ENCODE measurements around the gene GJC2. TPM values are rescaled to one million over a fixed set of nuclear protein-coding genes. Genes with fewer than 3 reads are reported as not detected.
A peak's percentile ranks its signal among the peaks of the same experiment; 100 is the strongest.

GJC2 gene
- total and polyA plus RNA-seq, 3 experiments from 2014 or later: 0.57 to 1.1 TPM; not detected in 1

DNA sequence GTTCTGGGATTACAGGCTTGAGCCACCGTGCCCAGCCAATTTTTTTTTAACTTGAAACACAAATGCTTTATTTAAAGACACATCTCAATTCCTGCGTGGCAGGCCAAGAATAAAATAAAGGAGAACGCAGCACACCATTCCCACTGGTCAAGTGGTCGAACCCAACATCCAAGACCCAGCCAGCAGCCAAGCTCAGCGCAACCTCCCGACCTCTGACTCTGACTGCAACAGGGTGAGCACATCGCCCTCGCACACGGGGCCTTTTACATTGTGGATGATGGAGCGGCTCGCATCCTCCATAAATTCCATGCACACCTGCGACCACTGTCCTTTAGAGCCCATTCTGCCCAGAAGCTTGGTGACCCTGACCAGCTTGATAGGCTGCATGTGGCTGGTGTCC, 15.1 kb upstream of the GJC2 start:
- ChIA-PET CTCF (interaction anchor here (1.8 kb wide), 1 partner anchor 79 kb away, joined by 4 read pairs; no protein-coding TSS in a partner anchor), POLR2A (no interaction called here)
- Mint-ChIP-seq H3K27ac (peak overlapping the region in 2 of 8 donors; percentile 42 to 50), H3K4me1 (peaks cover 24 to 34% (median 32%) of the 10 kb centered on the region in 3 donors), H3K9me3 (no peaks in the 10 kb centered on the region), H3K36me3 (peaks cover 0 to 1% (median 0%) of the 10 kb centered on the region in 3 donors), H3K4me3 (no peak overlapping the region), H3K27me3 (peaks cover 4 to 8% of the 10 kb centered on the region in 2 donors)
- Histone ChIP-seq H3K36me3 (ENCODE audit: insufficient read depth, low read length) (no peaks in the 10 kb centered on the region), H3K4me1 (ENCODE audit: insufficient read depth, low read length) (peaks cover 6% of the 10 kb centered on the region), H3K9me3 (ENCODE audit: low read length) (no peaks in the 10 kb centered on the region), H3K27ac (ENCODE audit: low read depth, low read length) (no peak overlapping the region), H3K27me3 (ENCODE audit: insufficient read depth, low read length, poor library complexity, severe bottlenecking) (no peaks in the 10 kb centered on the region), H3K4me3 (ENCODE audit: low read length) (no peak overlapping the region)
- DNase-seq: no peak

DNA sequence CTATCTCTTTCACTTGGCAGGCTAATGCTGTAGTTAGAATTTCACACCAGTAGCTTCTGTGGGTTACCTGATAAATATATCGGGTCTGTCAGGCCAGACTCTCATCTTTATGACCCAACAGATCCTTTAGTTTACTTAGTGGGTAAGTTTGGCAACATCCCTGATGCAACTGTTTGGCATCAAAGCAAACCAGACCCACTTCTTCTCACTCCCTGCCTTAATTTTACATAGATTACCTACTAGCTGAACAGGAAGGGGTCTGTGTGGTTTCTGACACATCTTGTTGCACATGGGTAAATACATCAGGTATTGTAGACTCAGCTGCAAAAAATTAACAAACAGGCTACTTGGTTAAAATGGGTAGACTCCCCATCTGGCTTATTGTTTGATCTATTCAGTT, 12.8 kb upstream of the GJC2 start:
- no peak overlapping the region for H3K27ac ChIP-seq (ENCODE audit: low read depth, low read length)
- peaks cover 0 to 19% (median 0%) of the 10 kb centered on the region in 3 donors for H3K36me3 Mint-ChIP-seq
- no peaks in the 10 kb centered on the region for H3K9me3 ChIP-seq (ENCODE audit: low read length)
- no peak overlapping the region for H3K4me3 ChIP-seq (ENCODE audit: low read length)
- peak overlapping the region; percentile 23 to 61 (median 53) for H3K4me3 Mint-ChIP-seq
- H3K27me3 Mint-ChIP-seq: peaks cover 0 to 7% of the 10 kb centered on the region in 2 donors
- H3K4me1 Mint-ChIP-seq: peaks cover 32 to 46% (median 34%) of the 10 kb centered on the region in 3 donors
- H3K36me3 ChIP-seq (ENCODE audit: insufficient read depth, low read length): peaks cover 5% of the 10 kb centered on the region
- ChIA-PET POLR2A (interaction anchor here (1.1 to 7.8 kb wide), 3 partner anchors 11 to 270 kb away, joined by 3 to 69 read pairs (median 4); partner anchors contain the start of genes IBA57 and TRIM11), CTCF (interaction anchor here (1.8 to 6.3 kb wide), 3 partner anchors 27 to 43 kb away, joined by 4 to 57 read pairs (median 5); partner anchors contain the start of genes IBA57 and MRPL55)
- peaks cover 18% of the 10 kb centered on the region for H3K4me1 ChIP-seq (ENCODE audit: insufficient read depth, low read length)
- no peaks in the 10 kb centered on the region for H3K9me3 Mint-ChIP-seq
- peak in 2 of 5 donors; percentile 52 to 65 for DNase-seq
- peak overlapping the region; percentile 84 to 97 (median 94) for H3K27ac Mint-ChIP-seq
- H3K27me3 ChIP-seq (ENCODE audit: insufficient read depth, low read length, poor library complexity, severe bottlenecking): no peaks in the 10 kb centered on the region

DNA sequence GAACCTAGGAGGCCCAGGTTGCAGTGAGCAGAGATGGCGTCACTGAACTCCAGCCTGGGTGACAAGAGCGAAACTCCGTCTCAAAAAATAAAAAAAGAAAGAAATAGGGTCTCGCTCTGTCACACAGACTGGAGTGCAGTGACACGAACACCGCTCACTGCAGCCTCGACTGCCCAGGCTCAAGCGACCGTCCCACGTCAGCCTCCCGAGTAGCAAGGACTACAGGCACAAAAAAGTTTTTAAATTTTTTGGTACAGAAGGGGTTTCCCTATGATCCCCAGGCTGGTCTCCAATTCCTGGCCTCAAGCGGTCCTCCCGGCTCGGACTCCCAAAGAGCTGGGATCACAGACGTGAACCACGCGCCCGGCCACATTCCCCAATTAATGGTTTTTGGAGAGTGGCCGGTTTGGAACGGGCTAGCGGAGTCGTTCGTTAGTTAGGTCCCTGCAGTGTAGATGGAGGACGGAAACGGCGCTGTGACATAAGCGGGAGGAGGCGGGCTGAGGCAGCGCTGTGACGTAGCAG, 10.3 kb upstream of the GJC2 start:
- Histone ChIP-seq H3K9me3 (ENCODE audit: low read length) (no peaks in the 10 kb centered on the region), H3K4me3 (ENCODE audit: low read length) (peak overlapping the region; percentile 82), H3K27ac (ENCODE audit: low read depth, low read length) (peak overlapping the region; percentile 96), H3K27me3 (ENCODE audit: insufficient read depth, low read length, poor library complexity, severe bottlenecking) (no peaks in the 10 kb centered on the region), H3K36me3 (ENCODE audit: insufficient read depth, low read length) (peaks cover 8% of the 10 kb centered on the region), H3K4me1 (ENCODE audit: insufficient read depth, low read length) (peaks cover 44% of the 10 kb centered on the region)
- Mint-ChIP-seq H3K27ac (peak overlapping the region; percentile 98 to 100 (median 99)), H3K27me3 (peaks cover 0 to 5% of the 10 kb centered on the region in 2 donors), H3K9me3 (no peaks in the 10 kb centered on the region), H3K36me3 (peaks cover 0 to 37% (median 3%) of the 10 kb centered on the region in 3 donors), H3K4me1 (peaks cover 56 to 70% (median 57%) of the 10 kb centered on the region in 3 donors), H3K4me3 (peak overlapping the region; percentile 91 to 99 (median 98))
- ChIA-PET CTCF (interaction anchor here (0.8 to 6.3 kb wide), 4 partner anchors 9 to 140 kb away, joined by 3 to 57 read pairs (median 5); partner anchors contain the start of gene IBA57), POLR2A (interaction anchor here (0.6 to 7.8 kb wide), 4 partner anchors 14 to 34 kb away, joined by 3 to 69 read pairs (median 4); partner anchors contain the start of gene IBA57)
- no peak for DNase-seq

DNA sequence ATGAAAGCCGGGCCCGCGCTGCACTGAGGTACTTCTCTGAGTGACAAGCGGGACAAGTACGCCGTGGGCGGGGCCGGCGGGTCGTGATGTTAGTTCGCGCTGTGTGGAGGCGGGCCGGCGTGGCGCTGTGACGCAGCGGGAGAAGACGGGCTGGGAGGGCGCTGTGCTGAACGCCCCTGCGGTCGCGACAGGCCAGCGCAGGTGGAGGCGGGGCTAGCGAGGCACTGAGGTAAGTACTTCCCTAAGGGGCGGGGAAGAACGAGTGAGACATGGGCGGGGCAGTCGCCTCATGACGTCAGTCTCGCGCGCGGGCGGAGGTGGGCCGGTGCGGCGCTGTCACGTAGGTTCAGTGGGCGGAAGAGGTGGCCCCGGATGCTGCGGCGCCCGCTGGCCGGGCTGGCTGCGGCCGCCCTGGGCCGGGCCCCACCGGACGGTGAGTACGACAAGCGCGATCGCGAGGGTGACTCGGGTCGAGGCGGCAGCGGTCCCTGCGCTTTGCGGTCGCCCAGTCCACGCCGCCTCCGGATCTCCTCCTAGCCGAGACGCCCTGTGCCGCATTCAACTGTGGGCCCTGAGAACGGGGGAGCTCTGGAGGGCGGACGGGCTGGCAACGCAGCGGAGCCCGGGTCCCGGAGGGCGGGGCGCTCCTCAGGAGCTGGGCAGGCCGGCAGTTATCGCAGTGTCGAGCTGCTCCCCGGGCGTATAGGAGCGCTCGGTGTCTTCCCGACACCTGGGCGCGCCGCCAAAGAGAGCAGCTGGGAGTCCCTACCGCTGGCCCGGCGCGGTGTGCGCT, 9.6 kb upstream of the GJC2 start, which contains the start of gene GUK1:
Gene GUK1, plus strand, starts transcription at position 349 of the 793 bp plus-strand sequence. Its CDS starts 24 bp downstream, at position 373.
- Histone ChIP-seq H3K27me3 (ENCODE audit: insufficient read depth, low read length, poor library complexity, severe bottlenecking) (no peaks in the 10 kb centered on the region), H3K9me3 (ENCODE audit: low read length) (no peaks in the 10 kb centered on the region), H3K4me3 (ENCODE audit: low read length) (peak within 1 kb of the TSS; percentile 86), H3K27ac (ENCODE audit: low read depth, low read length) (peak within 1 kb of the TSS; percentile 98), H3K36me3 (ENCODE audit: insufficient read depth, low read length) (peaks cover 8% of the 10 kb centered on the region), H3K4me1 (ENCODE audit: insufficient read depth, low read length) (peaks cover 51% of the 10 kb centered on the region)
- ChIA-PET POLR2A (interaction anchor here (0.7 to 7.8 kb wide), 7 partner anchors 17 to 352 kb away, joined by 3 to 69 read pairs (median 3); partner anchors contain the start of gene IBA57), CTCF (interaction anchor here (0.8 to 6.3 kb wide), 6 partner anchors 9 to 141 kb away, joined by 3 to 57 read pairs (median 4); partner anchors contain the start of gene IBA57)
- Mint-ChIP-seq H3K36me3 (peaks cover 0 to 40% (median 3%) of the 10 kb centered on the region in 3 donors), H3K4me3 (peak within 1 kb of the TSS; percentile 91 to 99 (median 98)), H3K4me1 (peaks cover 60 to 75% (median 61%) of the 10 kb centered on the region in 3 donors), H3K27me3 (peaks cover 0 to 4% of the 10 kb centered on the region in 2 donors), H3K27ac (peak within 1 kb of the TSS; percentile 98 to 100 (median 99)), H3K9me3 (no peaks in the 10 kb centered on the region)
- DNase-seq: peak; percentile 100

DNA sequence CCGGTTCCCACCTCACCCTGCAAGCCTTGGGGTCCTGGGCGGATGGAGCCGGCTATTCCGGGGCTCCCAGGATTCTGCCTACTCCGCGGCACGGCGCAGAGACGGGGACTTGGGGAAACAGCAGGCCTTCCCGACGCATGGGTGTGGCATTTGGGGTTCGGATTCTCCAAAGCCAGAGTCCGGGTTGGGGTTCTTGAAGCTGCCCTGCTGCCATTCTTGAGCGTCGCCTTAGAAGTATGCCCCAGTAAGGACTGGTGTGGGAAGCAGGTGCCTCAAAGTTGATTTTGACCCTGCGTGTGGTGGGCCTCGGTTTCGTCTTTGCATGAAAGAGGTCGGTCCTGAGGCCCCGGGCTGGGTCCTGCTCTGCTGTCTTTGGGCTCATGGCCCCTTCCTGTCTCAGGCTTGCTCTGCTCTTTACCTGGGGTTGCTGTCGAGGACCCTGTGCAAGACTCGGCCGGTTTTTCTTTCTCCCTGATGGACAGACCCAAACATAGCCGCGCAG, 9.0 kb upstream of the GJC2 start:
- Mint-ChIP-seq H3K36me3 (peaks cover 0 to 43% (median 3%) of the 10 kb centered on the region in 3 donors), H3K27me3 (peaks cover 0 to 4% of the 10 kb centered on the region in 2 donors), H3K9me3 (no peaks in the 10 kb centered on the region), H3K27ac (peak overlapping the region; percentile 98 to 100 (median 99)), H3K4me1 (peaks cover 60 to 79% (median 63%) of the 10 kb centered on the region in 3 donors), H3K4me3 (peak overlapping the region; percentile 91 to 99 (median 98))
- no peaks in the 10 kb centered on the region for H3K27me3 ChIP-seq (ENCODE audit: insufficient read depth, low read length, poor library complexity, severe bottlenecking)
- peak overlapping the region; percentile 98 for H3K27ac ChIP-seq (ENCODE audit: low read depth, low read length)
- no peak for DNase-seq
- POLR2A ChIA-PET: interaction anchor here (0.7 to 7.8 kb wide), 7 partner anchors 16 to 353 kb away, joined by 3 to 69 read pairs (median 3); partner anchors contain the start of gene IBA57
- peak overlapping the region; percentile 86 for H3K4me3 ChIP-seq (ENCODE audit: low read length)
- CTCF ChIA-PET: interaction anchor here (0.9 to 6.3 kb wide), 4 partner anchors 10 to 141 kb away, joined by 3 to 57 read pairs (median 4); partner anchors contain the start of gene IBA57
- peaks cover 8% of the 10 kb centered on the region for H3K36me3 ChIP-seq (ENCODE audit: insufficient read depth, low read length)
- H3K4me1 ChIP-seq (ENCODE audit: insufficient read depth, low read length): peaks cover 57% of the 10 kb centered on the region
- H3K9me3 ChIP-seq (ENCODE audit: low read length): no peaks in the 10 kb centered on the region

DNA sequence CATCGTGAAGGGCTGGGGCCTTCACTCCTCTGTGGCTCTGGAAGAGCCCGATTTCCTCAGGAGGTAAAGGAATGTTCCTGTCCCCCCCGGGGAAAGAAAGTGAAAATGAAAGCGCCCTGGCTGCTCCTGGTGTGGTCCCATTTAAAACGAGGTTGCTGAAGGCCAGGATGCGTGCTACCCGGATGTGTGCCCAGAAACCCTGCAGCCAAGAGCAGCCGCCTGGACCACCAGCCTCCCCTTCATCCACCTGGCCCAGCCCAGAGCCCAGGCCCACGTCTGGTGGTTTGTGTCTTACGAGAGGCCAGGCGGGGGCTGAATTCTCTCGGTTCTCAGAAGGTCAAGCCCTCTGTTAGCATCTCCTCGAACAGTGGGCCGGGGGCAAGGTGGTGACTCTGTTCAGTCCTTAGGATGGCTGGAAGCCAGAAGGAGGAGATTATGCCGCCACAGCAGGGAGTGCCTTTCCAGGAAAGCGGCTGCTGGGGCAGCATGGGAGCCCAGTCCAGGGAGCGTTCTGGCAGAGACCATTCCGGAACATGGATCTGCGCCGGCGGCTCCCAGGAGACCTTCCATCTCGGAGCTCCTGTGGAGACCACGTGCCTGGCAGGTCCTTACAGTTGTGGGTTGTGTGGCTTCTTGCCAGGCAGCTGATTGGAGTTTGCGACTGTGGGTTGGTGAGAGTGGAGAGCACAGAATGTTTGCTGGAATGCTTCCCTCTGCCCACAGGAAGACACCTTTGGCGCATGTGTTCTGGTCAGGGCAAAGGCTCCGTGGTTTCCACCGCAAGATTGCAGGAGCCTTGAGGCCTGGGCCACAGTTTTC, 8.3 kb upstream of the GJC2 start:
- H3K4me3 Mint-ChIP-seq: peak overlapping the region; percentile 91 to 99 (median 98)
- peak in 3 of 5 donors; percentile 32 to 57 (median 37) for DNase-seq
- peaks cover 58% of the 10 kb centered on the region for H3K4me1 ChIP-seq (ENCODE audit: insufficient read depth, low read length)
- H3K4me1 Mint-ChIP-seq: peaks cover 53 to 74% (median 57%) of the 10 kb centered on the region in 3 donors
- peak overlapping the region; percentile 98 for H3K27ac ChIP-seq (ENCODE audit: low read depth, low read length)
- POLR2A ChIA-PET: interaction anchor here (1.0 to 7.8 kb wide), 3 partner anchors 16 to 60 kb away, joined by 3 to 69 read pairs (median 4); partner anchors contain the start of gene IBA57
- peak overlapping the region; percentile 98 to 100 (median 99) for H3K27ac Mint-ChIP-seq
- peak overlapping the region; percentile 86 for H3K4me3 ChIP-seq (ENCODE audit: low read length)
- peaks cover 0 to 4% of the 10 kb centered on the region in 2 donors for H3K27me3 Mint-ChIP-seq
- H3K36me3 ChIP-seq (ENCODE audit: insufficient read depth, low read length): peaks cover 15% of the 10 kb centered on the region
- peaks cover 0 to 49% (median 3%) of the 10 kb centered on the region in 3 donors for H3K36me3 Mint-ChIP-seq
- H3K27me3 ChIP-seq (ENCODE audit: insufficient read depth, low read length, poor library complexity, severe bottlenecking): no peaks in the 10 kb centered on the region
- H3K9me3 Mint-ChIP-seq: no peaks in the 10 kb centered on the region
- H3K9me3 ChIP-seq (ENCODE audit: low read length): no peaks in the 10 kb centered on the region
- CTCF ChIA-PET: interaction anchor here (0.8 to 6.3 kb wide), 5 partner anchors 11 to 72 kb away, joined by 3 to 57 read pairs (median 9); partner anchors contain the start of gene IBA57
